Muscle layer of colon (tissue), 2 donors: ENCODE results near the gene JMJD1C.

Experiments used
- H3K27ac ChIP-seq: one replicate; pipeline ENCODE4 v1.7.0; 2013; ENCODE audit warnings: low read depth, mild to moderate bottlenecking, low read length, moderate library complexity
- H3K27me3 ChIP-seq, 2 donors: one replicate each; pipeline ENCODE4 v1.7.0; 2013; ENCODE audit warnings: low read length in 2 of 2, mild to moderate bottlenecking in 2 of 2; ENCODE audit not compliant: insufficient read depth in 2 of 2, control insufficient read depth in 1 of 2
- H3K36me3 ChIP-seq: one replicate; pipeline ENCODE4 v1.7.0; 2013; ENCODE audit warnings: mild to moderate bottlenecking, low read length; ENCODE audit not compliant: insufficient read depth
- H3K4me1 ChIP-seq: one replicate; pipeline ENCODE4 v1.7.0; 2013; ENCODE audit warnings: mild to moderate bottlenecking, low read length; ENCODE audit not compliant: insufficient read depth
- H3K4me3 ChIP-seq, 2 donors: one replicate each; pipeline ENCODE4 v1.7.0; 2013; ENCODE audit warnings: low read length in 2 of 2, low read depth in 1 of 2, mild to moderate bottlenecking in 1 of 2, moderate library complexity in 1 of 2
- H3K9ac ChIP-seq: one replicate; pipeline ENCODE4 v1.7.0; 2013; ENCODE audit warnings: low read length
- H3K9me3 ChIP-seq: one replicate; pipeline ENCODE4 v1.7.0; 2013; ENCODE audit warnings: mild to moderate bottlenecking, low read length
- donor health status: abdominal sarcoma.
- donor health status: Adenocarcinoma of cecum.

Gene JMJD1C

DNA sequence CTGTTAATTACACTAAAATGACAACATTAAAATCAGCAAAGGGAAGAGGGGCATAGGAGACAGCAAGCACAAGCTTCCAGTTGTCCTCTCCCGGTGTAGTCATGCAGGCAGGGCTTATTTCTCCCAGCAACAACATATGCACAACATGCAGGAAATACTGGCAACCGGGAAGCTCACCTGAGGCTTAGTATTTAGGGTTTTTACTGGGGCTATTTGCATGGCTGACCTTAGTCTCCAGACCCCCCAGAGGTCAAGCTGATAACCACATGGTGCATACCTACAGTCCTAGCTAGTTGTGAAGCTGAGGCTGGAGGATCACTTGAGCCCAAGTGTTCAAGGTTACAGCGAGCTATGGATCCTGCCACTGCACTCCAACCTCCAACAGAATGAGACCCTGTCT lies 12.8 kb upstream of the JMJD1C start:
- Histone ChIP-seq H3K4me1 (peaks cover 7% of the 10 kb centered on the region), H3K27me3 (no peaks in the 10 kb centered on the region), H3K9me3 (no peaks in the 10 kb centered on the region), H3K27ac (no peak overlapping the region), H3K36me3 (no peaks in the 10 kb centered on the region), H3K4me3 (no peak overlapping the region), H3K9ac (no peak overlapping the region)

DNA sequence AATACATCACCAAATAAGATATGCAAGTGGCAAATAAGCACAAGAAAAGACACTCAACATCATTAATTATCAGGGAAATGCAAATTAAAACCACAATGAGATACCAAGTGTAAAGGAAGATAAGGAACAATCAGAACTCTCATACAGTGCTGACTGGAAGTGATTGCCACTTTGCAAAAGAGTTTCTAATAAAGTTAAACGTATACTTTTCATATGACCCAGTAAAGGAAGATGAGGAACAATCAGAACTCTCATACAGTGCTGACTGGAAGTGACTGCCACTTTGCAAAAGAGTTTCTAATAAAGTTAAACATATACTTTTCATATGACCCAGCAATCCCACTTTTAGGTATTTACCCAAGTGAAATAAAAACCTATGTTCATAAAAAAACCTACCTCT lies 12.2 kb upstream of the JMJD1C start:
- H3K27me3 ChIP-seq, result no peaks in the 10 kb centered on the region
- H3K4me3 ChIP-seq, result no peak overlapping the region
- no peak overlapping the region for H3K27ac ChIP-seq
- no peak overlapping the region for H3K9ac ChIP-seq
- no peaks in the 10 kb centered on the region for H3K9me3 ChIP-seq
- no peaks in the 10 kb centered on the region for H3K36me3 ChIP-seq
- H3K4me1 ChIP-seq, result peaks cover 7% of the 10 kb centered on the region

DNA sequence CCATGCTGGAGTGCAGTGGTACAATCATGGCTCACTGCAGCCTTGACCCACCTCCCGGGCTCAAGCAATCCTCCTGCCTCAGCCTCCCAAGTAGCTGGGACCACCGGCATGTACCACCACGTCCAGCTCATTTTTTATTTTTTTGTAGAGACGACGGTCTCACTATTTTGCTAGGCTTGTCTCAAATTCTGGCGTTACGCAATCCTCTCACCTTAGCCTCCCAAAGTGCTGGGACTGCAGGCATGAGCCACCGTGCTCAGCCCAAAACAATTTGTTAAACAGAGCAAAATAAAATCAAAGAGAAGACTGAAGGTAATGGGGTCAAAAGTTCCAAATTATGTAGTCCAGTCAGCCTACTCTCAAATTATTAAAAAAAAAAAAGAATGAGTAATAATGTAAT lies 8.7 kb upstream of the JMJD1C start:
- Histone ChIP-seq H3K36me3 (no peaks in the 10 kb centered on the region), H3K9me3 (no peaks in the 10 kb centered on the region), H3K9ac (no peak overlapping the region), H3K4me3 (no peak overlapping the region), H3K4me1 (peaks cover 4% of the 10 kb centered on the region), H3K27ac (no peak overlapping the region), H3K27me3 (no peaks in the 10 kb centered on the region)

DNA sequence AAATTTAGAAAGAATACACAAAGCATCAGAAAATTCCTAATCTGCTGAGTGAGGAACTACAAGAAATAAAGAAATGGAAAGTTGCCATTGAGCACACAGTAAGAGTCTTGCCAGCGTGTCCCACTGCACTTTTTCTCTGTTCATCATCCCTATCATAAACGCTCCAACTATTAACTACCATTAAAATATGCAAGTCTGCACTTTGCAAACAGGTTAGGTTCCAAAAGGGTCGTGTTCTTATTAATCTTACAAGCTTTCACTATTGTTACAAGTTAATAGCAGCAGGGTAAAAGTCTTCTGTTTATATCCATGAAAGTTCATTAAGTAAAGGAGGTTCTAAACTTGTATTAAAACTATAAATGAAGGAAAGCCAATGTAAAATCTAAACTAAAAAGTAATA lies 5.2 kb upstream of the JMJD1C start:
- H3K4me3 ChIP-seq, result no peak overlapping the region
- H3K27ac ChIP-seq, result no peak overlapping the region
- no peaks in the 10 kb centered on the region for H3K9me3 ChIP-seq
- H3K9ac ChIP-seq, result no peak overlapping the region
- H3K36me3 ChIP-seq, result no peaks in the 10 kb centered on the region
- peaks cover 10% of the 10 kb centered on the region for H3K4me1 ChIP-seq
- no peaks in the 10 kb centered on the region for H3K27me3 ChIP-seq

DNA sequence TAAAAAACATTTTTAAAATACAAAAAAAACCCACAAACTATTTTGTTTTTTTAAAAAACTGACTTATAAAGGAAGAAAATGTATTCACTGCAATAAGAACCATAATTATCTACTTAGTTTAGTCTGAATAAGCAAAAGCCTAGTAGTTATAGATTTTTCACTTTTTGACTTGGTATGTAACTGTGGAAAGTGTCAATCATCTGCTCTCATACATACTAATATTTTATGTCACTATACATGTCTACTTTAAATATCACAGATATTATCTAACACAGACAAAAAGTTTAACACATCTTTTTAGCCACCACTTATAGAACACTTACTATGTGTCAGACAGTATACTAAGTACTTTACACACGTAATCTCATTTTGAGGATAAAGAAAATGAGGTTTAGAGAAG lies 3.2 kb upstream of the JMJD1C start:
- Histone ChIP-seq H3K27ac (no peak overlapping the region), H3K4me3 (no peak overlapping the region), H3K9ac (no peak overlapping the region), H3K36me3 (no peaks in the 10 kb centered on the region), H3K27me3 (no peaks in the 10 kb centered on the region), H3K9me3 (no peaks in the 10 kb centered on the region), H3K4me1 (peaks cover 18% of the 10 kb centered on the region)

DNA sequence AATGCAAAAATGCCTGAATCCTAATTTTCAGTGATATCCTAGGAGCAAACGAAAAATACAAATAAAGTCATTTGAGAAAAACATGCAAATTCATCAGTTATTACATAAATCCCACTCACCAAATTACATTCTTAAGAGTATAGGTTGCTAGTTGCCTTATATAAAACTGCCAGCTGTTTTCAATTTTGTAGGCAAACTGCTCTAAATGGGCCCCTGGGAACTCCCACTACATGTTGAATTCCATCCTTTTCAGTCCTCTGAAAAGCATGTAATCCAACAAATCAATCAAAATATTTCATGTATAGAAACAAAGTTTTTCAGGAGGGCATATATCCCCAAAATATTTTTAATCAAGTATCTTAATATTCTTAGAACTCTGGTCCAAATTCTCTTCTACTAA lies 2.1 kb upstream of the JMJD1C start:
- Histone ChIP-seq H3K4me1 (peaks cover 18% of the 10 kb centered on the region), H3K9ac (no peak overlapping the region), H3K9me3 (no peaks in the 10 kb centered on the region), H3K4me3 (no peak overlapping the region), H3K27ac (no peak overlapping the region), H3K36me3 (no peaks in the 10 kb centered on the region), H3K27me3 (no peaks in the 10 kb centered on the region)

DNA sequence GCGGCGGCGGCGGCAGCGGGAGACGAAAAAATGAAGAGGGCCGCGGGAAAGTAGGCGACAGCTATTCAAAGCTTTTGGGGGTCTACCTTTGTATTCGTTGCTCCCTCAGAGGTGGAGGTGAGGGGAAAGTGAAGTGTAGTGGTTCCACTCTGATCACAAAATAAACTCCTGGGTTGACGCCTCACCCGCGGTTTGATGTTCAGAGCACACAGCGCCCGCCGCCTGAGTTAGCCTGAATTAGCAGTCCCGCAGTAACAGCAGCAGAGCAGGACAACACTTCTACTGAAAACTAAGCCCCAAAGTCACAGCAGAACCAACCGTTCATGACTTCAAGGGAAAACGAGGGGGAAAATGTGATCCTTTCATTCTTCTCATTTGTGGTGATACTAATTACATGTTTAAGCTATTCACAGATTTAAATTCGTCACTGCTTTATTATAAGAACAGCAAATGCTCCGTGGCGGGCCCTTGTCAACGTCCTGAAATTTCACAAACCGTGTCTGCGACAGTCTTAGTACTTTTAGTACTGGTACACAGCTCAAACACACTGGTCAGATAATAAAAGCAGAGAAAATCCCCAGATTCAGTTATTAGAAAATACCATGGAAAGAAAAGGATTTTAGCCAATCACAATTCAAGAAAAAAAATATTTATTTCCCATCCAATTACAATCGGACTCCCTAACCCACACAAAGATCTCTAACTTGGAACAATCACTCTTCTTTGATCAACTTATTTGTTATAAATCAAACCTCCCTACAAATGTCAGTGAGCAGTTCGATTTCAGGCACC lies 563 bp upstream of the JMJD1C start:
- no peaks in the 10 kb centered on the region for H3K9me3 ChIP-seq
- H3K9ac ChIP-seq, result peak overlapping the region; percentile 3
- peaks cover 18% of the 10 kb centered on the region for H3K4me1 ChIP-seq
- peak overlapping the region; percentile 89 for H3K27ac ChIP-seq
- H3K4me3 ChIP-seq, result peak overlapping the region; percentile 73 to 94
- no peaks in the 10 kb centered on the region for H3K36me3 ChIP-seq
- H3K27me3 ChIP-seq, result no peaks in the 10 kb centered on the region

DNA sequence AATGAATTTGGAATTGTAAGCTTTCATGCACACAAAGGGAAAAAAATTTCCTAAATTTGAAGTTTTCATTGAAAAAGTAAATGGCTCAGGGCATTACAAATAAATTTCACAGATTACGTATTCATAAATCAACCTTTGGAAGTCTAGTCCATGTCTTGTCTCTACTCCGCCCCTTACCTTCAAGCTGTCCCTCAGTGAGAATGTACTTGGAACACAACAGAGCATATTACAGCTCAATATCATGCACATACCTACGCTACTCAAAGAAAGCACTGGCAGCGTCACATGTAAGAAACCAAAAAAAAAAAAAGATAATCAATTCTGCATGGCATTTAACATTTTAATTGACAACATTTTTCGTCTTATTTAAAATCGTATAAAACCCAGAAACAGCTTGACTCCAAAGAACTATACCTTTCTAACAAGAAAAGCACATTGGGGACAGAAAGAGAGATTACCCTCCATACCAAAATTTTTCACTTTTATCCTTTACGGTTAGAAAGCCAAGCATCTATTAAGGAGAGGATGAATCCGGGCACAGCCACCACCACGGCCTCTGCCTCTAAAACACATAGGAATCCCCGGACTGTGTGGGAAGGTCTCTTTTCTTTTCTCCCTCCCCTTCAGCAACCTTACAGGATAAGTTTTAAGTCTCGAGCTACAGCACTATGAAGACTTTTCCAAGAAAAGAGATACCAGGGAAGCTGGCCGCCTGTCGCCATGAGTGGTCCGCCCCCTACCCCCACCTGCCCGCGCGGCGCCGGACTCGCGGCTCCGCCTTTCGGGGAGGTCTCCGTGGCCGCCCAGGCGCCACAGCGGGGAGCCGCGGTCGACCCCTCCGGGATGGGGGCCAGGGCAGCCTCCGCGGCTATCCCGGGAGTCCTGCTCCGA lies 1.1 kb downstream of the JMJD1C start:
- Histone ChIP-seq H3K4me1 (peaks cover 14% of the 10 kb centered on the region), H3K27ac (peak overlapping the region; percentile 89), H3K27me3 (no peaks in the 10 kb centered on the region), H3K9ac (peak overlapping the region; percentile 51), H3K4me3 (peak overlapping the region; percentile 73 to 94), H3K36me3 (no peaks in the 10 kb centered on the region), H3K9me3 (no peaks in the 10 kb centered on the region)

DNA sequence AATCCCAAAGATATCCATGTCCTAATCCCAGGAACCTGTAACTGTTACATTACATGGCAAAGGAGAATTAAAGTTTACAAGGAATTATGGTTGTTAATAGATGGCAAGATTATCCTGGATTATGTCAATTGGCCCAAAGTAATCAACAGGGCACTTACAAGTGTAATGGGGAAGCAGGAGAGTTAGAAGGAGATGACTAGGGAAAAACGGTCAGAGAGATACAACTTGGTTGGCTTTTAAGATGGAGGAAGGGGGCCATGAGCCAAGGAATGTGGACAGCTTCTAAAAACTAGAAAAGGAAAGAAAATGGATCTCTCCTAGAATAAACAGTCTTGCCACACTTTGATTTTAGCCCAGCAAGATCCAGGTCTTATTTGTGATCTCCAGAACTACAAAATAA lies 3.3 kb downstream of the JMJD1C start:
- Histone ChIP-seq H3K27ac (no peak overlapping the region), H3K27me3 (no peaks in the 10 kb centered on the region), H3K4me3 (no peak overlapping the region), H3K36me3 (no peaks in the 10 kb centered on the region), H3K9me3 (no peaks in the 10 kb centered on the region), H3K4me1 (peaks cover 14% of the 10 kb centered on the region), H3K9ac (no peak overlapping the region)

DNA sequence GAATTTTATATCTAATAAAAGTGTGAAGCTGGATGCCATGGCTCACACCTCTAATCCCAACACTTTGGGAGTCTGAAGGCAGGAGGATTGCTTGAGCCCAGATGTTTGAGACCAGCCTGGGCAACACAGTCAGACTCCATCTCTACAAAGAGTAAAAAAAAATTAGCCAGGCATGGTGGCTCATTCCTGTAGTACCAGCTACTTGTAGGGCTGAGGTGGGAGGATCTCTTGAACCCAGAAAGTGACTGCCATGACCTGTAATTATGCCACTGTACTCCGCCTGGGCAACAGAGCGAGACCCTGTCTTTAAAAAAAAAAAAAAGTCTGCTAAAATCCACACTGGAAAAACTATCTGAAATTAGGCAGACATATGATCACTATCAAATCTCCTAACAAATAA lies 7.6 kb downstream of the JMJD1C start:
- Histone ChIP-seq H3K27ac (no peak overlapping the region), H3K9ac (no peak overlapping the region), H3K9me3 (no peaks in the 10 kb centered on the region), H3K27me3 (no peaks in the 10 kb centered on the region), H3K4me1 (no peaks in the 10 kb centered on the region), H3K36me3 (no peaks in the 10 kb centered on the region), H3K4me3 (no peak overlapping the region)

DNA sequence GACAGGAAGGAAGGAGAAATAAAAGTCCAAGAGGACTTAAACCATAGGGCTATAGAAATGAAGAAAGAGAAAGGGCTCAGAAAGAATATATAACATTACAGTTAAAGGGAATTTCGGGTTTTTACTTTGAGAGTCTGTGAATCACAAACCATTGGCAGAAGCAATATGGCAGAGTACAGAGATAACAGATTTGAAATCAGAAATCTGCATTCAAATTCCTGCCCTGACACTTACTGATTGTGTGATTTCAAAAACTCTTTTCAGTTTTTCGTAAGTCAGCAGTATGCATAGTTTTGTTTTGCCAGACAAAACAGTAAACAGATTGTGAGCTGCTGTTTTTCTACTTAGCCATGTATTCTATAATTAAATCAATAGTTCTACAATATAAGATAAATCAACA lies 8.2 kb downstream of the JMJD1C start:
- Histone ChIP-seq H3K9ac (no peak overlapping the region), H3K4me3 (no peak overlapping the region), H3K4me1 (no peaks in the 10 kb centered on the region), H3K27me3 (no peaks in the 10 kb centered on the region), H3K27ac (no peak overlapping the region), H3K36me3 (no peaks in the 10 kb centered on the region), H3K9me3 (no peaks in the 10 kb centered on the region)
